Fibroblast of skin of right biceps (primary cell): ENCODE data around the gene HSD17B11.
"Not testable (repeated sequence)": the region's sequence is repeated elsewhere in the genome, so short reads cannot be mapped to it uniquely, and the experiment has no call there.

Experiments used
- DNase-seq: peaks from one replicate; pipeline ENCODE4 v3.0.0-alpha.2; 2013

HSD17B11 gene

DNA sequence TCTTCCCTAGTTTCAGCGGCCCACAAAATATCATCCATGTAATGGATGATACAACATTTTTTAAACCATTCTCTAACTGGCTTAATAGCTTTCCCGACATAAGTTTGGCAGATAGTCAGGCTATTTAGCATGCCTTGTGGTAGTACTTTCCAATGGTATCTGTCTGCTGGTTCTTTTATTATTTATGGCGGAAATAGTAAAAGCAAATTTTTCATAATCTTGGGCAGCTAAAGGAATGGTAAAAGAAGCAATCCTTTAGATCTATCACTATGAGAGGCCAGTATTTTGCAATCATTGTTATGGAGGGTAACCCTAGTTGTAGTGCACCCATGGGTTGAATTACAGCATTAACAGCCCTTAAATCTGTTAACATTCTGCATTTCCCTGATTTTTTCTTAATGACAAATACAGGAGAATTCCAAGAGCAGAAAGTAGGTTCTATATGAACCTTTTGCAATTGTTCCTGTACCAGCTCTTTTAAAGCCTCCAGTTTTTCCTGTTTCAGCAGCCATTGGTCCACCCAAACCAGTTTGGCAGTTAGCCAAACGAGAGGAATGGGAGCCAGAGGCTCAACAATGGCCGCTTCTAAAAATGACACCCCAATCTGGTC lies 14.3 kb upstream of the HSD17B11 start:
- DNase-seq, result peak; percentile 19

DNA sequence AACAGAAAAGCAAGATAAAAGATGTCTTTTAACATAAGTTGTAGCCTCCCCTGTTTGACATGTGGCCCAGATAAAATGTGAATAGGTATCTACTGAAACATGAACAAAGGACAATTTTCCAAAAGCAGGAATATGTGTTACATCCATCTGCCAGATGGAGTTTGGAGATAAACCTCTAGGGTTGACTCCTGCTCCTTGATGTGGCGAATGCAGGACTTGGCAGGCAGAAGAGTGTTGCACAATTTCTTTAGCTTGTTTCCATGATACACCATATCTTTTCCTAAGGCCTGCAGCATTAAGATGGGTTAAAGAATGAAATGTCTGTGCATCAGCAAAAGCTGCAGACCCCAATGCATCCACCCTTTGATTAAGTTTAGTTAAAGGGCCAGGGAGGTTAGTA lies 12.7 kb upstream of the HSD17B11 start:
- DNase-seq, result peak; percentile 34

DNA sequence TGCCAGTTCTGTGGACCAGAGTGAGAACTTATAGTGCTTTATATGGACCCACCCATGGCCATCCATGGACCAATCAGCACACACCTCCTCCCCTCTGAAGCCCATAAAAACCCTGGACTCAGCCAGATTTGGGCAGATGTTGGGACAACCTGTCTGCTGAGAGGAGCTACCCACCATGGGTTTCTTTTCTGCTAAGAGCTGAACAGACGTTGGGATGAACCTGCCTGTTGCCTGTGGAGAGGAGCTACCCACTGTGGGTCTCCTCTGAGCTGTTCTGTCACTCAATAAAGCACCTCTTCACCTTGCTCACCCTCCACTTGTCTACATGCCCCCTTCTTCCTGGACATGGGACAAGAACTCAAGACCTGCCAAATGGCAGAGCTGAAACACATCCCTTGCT lies 9.0 kb upstream of the HSD17B11 start:
- no peak for DNase-seq

DNA sequence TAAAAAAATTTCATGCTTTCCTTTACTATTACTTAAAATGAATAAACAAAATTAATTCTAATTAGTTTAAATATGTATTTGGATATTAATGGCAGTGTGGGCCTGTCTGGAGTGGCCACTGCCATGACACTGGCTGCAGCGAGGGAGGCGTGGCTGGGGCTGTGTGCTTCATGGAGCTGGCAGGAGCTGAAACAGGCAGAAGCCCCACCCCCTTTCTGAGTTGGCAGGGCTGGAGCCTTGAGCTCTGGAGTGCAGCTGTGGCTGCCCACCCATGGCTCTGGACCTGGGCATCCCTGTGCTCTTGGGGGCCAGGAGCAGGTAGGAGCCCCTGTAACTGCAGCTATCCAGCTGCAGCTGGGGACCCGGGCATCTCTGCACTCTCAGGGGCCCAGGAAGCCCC lies 8.2 kb upstream of the HSD17B11 start:
- DNase-seq, result no peak

DNA sequence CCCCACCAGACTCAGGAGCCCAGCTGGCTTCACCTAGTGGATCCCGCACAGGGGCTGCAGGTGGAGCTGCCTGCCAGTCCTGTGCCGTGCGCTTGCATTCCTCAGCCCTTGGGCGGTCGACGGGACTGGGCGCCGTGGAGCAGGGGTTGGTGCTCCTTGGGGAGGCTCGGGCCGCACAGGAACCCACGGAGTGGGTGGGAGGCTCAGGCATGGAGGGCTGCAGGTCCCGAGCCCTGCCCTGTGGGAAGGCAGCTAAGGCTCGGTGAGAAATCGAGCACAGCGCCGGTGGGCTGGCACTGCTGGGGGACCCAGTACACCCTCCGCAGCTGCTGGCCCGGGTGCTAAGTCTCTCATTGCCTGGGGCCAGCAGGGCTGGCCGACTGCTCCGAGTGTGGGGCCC lies 4.9 kb upstream of the HSD17B11 start:
- DNase-seq, result not testable (repeated sequence)

DNA sequence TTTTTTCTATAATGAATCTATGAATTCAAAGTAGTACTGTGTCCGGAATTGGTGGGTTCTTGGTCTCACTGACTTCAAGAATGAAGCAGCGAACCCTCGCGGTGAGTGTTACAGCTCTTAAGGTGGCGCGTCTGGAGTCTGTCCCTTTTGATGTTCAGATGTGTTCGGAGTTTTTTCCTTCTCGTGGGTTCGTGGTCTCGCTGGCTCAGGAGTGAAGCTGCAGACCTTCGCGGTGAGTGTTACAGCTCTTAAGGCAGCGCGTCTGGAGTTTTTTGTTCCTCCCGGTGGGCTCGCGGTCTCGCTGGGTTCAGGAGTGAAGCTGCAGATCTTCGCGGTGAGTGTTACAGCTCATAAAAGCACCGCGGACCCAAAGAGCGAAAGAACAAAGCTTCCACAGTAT lies 4.1 kb upstream of the HSD17B11 start:
- not testable (repeated sequence) for DNase-seq

DNA sequence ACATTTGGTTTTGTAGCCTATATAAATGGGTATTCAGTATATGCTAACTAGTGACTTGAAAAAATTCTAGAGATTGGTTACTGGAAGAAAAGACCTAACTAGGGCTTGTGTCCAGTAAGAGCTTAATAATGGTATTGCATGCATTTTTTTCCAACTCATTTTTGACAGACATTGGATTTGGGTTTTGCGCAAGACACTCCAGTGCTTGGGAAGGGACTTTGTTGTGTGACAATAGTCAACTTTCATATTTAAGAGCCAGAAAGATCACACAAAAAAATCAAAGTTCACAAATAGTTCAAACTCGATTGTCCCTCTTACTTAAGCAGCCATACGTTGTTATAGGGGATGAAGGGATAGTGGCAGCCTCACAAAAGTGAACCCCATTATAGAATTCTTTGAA lies 1.2 kb upstream of the HSD17B11 start:
- no peak for DNase-seq

DNA sequence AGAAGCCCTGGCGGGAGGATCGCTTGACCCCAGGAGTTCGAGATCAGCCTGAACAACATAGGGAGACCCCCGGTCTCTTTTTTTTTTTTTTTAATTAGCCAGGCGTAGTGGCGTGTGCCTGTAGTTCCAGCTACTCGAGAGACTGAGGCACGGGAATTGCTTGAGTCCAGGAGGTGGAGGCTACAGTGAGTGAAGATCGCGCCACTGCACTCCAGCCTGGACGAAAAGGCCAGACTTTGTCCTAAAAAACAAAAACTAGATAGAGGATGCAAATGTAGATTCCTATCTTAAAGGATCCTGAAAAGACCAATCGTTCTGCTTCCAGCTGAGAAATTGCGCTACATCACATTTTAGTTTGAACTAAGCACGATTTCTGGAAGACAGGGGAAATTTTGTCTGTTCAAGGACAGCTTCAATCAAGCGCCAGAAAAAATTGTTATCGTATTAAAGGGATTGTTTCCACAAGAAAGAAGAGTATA lies 627 bp upstream of the HSD17B11 start:
- no peak for DNase-seq

DNA sequence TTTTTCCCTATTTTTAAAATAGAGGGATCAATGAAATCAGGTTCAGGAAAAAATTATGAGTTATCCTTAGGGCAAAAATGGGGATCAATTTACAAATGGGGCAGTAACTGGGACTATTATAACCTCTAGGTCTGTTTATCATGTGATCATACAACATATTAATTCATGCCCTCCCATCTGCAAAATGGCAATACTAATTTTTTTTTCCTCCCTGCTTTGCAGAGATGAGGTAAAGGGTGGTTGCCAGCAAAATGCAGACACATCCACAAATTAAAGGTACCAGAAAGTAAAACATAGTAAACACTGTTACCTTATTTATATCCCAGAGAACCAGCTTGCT lies 467 bp downstream of the HSD17B11 start:
- DNase-seq, result no peak

DNA sequence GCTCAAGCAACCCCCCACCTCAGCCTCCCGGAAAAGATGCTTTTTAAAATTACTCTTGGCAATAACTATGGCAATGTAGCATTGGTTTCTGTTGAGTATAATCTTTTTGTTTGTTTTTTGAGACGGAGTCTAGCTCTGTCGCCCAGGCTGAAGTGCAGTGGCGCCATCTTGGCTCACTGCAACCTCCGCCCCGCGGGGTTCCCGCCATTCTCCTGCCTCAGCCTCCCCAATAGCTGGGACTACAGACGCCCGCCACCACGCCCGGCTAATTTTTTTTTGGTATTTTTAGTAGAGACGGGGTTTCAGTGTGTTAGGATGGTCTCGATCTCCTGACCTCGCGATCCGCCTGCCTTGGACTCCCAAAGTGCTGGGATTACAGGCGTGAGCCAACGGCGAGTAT lies 933 bp downstream of the HSD17B11 start:
- not testable (repeated sequence) for DNase-seq

DNA sequence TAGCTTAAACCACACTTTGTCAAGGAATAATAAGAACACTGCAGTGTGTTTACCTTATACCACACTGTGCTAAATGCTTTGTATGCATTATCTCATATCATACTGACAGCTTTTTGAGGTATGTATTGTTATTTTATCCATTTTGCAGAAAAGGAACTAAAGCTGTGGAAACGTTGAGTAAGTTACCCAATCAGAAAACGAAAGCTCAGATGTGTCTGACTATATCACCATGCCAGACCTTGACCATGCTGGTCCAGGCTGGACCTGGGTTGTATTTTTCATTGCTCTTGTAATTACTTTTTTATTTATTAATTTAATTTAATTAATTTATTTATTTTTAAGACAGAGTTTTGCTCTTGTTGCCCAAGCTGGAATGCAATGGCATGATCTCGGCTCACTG lies 2.1 kb downstream of the HSD17B11 start:
- no peak for DNase-seq

DNA sequence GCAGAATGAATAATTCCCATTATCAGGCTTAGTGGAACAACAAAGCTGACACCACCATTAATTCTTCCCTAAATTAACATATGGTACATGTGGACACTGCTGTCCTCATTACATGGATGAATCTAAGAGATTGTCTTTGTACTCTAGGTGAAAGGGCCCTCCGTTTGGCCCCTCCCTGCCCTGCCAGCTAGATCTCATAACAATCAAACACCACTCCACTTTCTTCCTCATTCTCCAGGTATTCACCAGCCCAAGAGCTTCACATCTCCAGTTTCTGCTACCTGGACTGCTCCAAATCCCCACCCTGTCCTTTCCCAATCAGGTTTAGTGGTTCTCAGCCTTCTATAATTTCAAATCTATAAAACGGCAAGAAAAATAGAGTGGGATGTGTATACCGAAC lies 3.8 kb downstream of the HSD17B11 start:
- no peak for DNase-seq

DNA sequence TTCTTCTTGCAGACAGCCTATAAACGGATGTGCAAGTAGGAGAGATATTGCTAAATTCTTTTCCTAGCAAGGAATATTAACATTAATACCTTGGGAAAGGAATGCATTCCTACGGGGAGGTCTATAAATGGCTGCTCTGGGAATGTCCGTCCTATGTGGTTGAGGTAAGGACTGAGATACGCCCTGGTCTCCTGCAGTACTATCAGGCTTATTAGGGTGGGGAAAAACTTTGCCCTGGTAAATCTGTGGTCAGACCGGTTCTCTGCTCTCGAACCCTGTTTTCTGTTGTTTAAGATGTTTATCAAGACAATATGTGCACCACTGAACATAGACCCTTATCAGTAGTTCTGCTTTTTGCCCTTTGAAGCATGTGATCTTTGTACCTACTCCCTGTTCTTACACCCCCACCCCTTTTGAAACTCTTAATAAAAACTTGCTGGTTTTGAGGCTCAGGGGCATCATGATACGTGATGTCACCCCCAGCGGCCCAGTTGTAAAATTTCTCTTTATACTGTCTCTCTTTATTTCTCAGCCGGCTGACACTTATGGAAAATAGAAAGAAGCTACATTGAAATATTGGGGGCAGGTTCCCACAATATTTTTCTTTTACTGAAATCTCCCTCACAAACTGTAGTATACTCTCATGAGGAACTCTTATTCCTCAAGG lies 6.4 kb downstream of the HSD17B11 start:
- DNase-seq, result not testable (repeated sequence)

DNA sequence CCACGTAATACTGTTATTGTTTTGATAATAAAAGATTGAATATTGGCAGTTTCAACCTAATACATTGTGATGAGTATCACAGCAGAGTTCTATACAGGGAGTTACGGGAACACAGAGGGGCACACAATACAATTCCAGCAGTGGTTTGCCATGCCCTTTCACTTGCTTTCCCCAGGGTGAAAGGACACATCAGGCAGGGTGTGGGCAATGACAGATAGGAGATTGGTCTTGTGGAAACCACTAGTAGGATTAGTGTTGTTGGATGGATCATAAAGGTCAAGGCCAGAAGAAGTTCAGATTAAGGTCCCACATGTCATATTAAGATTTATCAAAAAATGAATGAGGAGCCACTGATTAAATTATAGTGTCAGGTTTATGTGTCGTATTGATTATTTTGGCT lies 8.1 kb downstream of the HSD17B11 start:
- no peak for DNase-seq

DNA sequence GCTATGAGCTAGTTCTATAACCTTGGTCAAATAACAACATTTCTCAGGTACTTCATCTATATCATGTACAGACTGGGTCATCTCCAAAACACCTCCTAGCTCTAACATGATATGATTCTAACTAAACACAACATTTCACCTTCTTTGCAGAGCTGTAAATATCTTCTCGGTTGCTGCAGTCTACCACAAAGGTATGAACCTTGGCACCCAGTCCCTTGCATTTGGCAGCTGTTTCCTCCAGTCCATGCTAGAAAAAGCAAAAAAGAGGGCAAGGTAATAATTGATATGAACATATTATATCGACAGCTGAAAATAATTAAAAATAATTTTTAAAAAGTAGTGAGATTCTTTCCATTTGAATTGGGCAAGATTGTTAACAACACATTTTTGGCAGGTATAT lies 8.9 kb downstream of the HSD17B11 start:
- no peak for DNase-seq

DNA sequence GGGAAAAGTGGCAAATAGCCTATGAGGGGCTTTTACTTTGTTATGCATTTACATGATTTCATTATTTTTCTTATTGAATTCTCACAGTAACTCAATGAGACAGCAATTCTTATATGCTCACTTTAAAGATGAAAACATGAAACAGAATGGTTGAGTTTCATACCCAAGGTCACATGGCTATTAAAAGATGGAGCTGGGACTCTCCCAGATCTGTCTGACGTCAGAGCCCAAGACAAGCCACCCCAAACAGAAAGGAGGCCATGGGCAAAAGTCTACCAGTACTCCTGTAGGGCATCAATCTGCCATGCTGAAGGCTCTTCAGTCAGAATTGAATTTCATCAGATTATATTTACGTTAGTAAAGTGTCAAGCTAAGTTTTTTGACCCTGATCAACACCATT lies 13.2 kb downstream of the HSD17B11 start:
- DNase-seq, result no peak

DNA sequence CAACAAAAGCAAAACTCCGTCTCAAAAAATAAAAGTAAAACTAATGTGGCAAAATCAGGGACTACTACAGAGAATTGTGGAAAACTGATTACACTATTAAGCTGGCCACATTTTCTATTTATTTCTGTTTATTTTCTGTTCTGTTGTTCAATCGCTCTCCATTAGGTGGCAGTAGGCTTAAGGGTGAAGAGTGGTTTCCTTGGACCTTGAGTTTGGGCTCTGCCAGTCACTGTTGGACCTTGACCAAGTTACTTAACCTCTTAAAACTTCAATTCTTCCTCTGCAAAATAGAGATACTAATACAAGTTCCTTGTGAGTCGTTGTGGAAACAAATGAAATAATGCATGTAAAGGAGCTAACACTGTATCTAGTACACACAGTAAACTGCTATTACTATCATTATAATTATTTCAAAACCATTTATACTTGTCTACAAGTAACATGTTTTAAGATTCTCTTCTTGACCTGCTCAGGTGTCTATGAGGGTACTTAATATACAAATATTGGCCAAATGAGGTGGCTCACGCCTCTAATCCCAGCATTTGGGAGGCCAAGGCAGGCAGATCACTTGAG lies 15.2 kb downstream of the HSD17B11 start:
- peak; percentile 77 for DNase-seq

DNA sequence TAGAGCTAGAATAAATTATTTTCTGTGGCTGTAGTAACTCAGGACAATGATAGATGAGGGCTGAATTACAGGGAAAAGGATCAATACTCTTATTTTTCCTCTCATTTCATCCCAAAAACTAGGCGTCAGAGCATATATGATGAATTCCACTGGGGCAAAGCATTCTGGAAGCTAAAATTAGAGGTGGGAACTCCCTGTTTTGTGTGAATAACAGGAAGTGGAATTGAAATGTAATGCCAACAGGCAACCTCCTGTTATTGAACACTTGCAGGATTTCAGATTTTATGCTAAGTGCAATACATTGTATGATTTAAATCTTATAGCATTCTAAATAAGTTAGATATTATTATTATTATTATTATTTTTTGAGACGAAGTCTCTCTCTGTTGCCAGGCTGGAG lies 20.9 kb downstream of the HSD17B11 start:
- no peak for DNase-seq

DNA sequence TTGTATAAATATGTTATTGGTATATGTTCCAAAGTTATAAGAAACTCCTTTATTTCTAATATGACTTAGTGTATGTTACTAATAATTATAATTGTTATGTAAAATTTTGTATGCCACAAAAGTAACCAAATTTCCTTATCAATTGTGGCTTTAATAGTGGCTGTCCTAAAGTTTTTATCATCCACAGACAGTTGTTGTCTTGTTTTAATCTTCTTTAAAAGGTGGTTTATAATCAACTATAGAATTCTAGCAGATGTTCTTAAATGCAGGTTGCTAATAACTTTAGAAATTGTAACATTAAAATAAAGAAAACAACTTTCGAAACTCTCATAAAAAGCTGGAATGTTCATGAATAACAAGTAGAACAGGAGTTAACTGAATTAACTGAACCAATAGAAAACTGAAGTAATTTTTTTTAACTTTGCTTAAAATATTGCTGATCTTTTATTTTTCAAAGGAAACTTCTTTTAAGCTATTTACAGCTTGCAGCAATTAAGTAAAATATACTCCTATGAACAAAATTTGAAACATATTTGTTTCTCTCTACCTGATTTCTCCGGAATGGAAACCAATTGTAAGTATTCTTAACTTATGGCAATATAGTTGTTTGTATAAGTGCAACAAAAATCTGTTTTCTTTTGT lies 24.3 kb downstream of the HSD17B11 start:
- no peak for DNase-seq

DNA sequence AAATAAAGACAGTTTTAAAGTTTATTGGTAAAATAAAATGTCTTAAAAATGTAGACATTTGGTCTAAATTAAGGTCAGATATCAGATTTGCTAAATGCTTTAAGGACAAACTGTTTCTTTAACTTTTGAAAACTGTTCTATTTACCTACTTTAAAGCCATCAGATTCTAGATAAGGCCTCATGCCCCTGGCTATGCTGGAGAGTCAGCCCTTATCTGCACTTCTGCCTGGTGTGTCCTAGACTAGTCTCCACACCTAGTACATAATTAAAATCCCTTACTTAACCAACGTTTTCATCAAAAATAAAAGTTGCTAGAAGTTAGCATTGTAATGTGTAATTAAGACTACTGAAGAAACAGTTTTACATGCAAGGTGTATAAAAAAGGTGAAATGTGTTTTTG lies 25.6 kb downstream of the HSD17B11 start:
- no peak for DNase-seq

DNA sequence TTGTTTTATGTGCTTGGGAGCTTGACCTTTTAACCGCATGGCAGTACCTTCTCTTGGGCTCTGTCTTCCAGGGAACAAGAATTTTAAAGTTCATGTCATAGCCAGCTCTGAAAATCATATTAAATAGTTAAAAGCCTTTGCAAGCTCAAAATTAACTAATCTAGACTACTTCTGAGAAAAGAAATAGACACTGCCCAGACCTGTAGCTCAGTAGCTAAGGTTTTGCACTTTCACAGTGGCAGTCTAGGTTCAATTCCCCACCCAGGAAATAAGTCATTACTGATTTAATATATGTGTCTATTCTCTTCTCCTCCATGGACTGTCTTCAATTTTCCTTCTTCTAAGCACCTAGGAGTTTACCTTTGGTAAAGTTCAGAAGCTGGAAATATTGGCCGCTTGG lies 27.4 kb downstream of the HSD17B11 start:
- DNase-seq, result no peak

DNA sequence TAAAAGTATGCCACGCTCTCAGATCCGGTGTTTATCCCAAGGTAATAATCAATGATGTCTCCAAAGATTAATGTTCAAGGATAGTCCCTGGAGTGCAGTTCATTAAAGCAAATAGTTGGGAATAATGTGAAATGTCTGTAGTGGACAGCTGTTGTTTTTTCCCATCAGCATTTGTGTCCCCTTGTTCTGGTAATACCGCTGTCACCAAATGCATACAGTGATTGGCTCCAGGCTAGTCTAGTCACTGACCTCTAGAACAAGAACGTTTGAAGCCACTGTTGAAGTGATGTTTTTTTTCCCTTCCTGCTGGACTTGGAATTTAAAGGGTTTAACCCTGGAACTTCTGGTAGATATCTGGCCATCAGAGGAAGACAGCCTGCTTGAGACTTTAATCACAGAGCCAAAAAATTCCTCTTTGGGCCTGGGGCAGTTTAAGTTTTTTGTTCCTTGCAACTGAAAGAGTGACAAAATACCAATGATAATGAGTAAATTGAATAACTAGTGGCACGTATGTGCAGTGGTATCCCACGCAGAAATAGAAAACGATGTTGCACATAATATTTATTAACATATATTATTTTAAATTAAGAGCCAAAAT lies 30.6 kb downstream of the HSD17B11 start:
- no peak for DNase-seq

DNA sequence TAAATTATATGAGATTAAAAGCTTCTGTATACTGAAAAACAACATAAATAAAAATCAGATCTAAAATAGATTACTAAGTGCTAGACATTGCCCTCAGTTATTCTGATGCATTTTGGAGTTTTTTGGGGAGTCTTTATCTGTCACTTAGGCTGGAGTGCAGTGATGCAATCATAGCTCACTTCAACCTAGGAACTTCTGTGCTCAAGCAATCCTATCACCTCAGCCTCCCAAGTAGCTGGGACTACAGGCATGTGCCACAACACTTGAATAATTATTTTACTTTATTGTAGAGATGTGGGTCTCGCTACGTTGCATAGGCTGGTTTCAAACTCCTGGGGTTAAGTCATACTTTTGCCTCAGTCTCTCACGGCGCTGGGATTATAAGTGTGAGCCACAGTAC lies 31.7 kb downstream of the HSD17B11 start:
- DNase-seq, result no peak
